NB4 (cell line): ENCODE data around the gene ACTRT3.

Source experiments
- DNase-seq: peaks from one replicate; pipeline ENCODE4 v3.0.0; 2010; ENCODE audit warnings: low read depth
- H3K4me3 ChIP-seq: one replicate; pipeline ENCODE4 v1.5.1; 2011; ENCODE audit warnings: mild to moderate bottlenecking, low read depth, low read length, moderate library complexity
- CTCF ChIP-seq: IDR thresholded peaks from one replicate; pipeline ENCODE4 v1.5.1; 2012; ENCODE audit warnings: low read depth, low read length
- MAX ChIP-seq: IDR thresholded peaks from 2 replicates; pipeline ENCODE4 v1.6.1; 2011; ENCODE audit warnings: low read depth, low read length
- MYC ChIP-seq: IDR thresholded peaks from 2 replicates; pipeline ENCODE4 v1.6.1; 2011; ENCODE audit warnings: low read depth, low read length
- POLR2A ChIP-seq: IDR thresholded peaks from 2 replicates; pipeline ENCODE4 v1.6.1; 2011; ENCODE audit warnings: mild to moderate bottlenecking; ENCODE audit not compliant: insufficient read length; ENCODE audit errors: extremely low read depth

Gene ACTRT3

GRCh38 chr3:169771497-169772304 lies 2.3 kb upstream of the ACTRT3 start:
- TF ChIP-seq POLR2A (no peak), MYC (no peak), MAX (no peak), CTCF (no peak)
- peak; percentile 91 for DNase-seq
- peak overlapping the region; percentile 96 for H3K4me3 ChIP-seq

- DNase-seq = peak; percentile 83
- peak; percentile 10; the same call in 1 of the 2 replicates for TF ChIP-seq MAX
- peak; percentile 32; the same call in 1 of the 2 replicates for TF ChIP-seq MYC
- TF ChIP-seq CTCF = no peak
- TF ChIP-seq POLR2A = peak; percentile 70
- peak within 1 kb of the TSS; percentile 66 for H3K4me3 ChIP-seq
These were observed 4.3 kb downstream of the ACTRT3 start, which contains the start of gene TERC for GRCh38 chr3:169764882-169765612. Gene TERC (minus strand): TSS chr3:169765060.

GRCh38 chr3:169764312-169764881 lies 5.0 kb downstream of the ACTRT3 start:
- peak overlapping the region; percentile 66 for H3K4me3 ChIP-seq
- peak; percentile 77 for DNase-seq
- no peak for TF ChIP-seq MAX
- TF ChIP-seq POLR2A = peak; percentile 36
- TF ChIP-seq CTCF = no peak
- no peak for TF ChIP-seq MYC

GRCh38 chr3:169760479-169760878 lies 8.9 kb downstream of the ACTRT3 start:
- TF ChIP-seq MYC (no peak), MAX (no peak), CTCF (no peak), POLR2A (no peak)
- peak; percentile 23 for DNase-seq
- no peak overlapping the region for H3K4me3 ChIP-seq

- TF ChIP-seq MYC = no peak
- TF ChIP-seq MAX = no peak
- no peak for TF ChIP-seq CTCF
- no peak for TF ChIP-seq POLR2A
- DNase-seq = peak; percentile 36
- no peak overlapping the region for H3K4me3 ChIP-seq
These were observed 10.1 kb downstream of the ACTRT3 start for GRCh38 chr3:169759256-169759655.
